K562 (cell line): ENCODE measurements around the gene GIT2. TPM values are rescaled to one million over a fixed set of nuclear protein-coding genes. Genes with fewer than 3 reads are reported as not detected.

Experiments used
- ADNP ChIP-seq: fragments of 200-800 bp; sonication (Bioruptor generic); IDR thresholded peaks from 2 replicates; pipeline ENCODE4 v1.6.1; 2016; ENCODE audit warnings: missing genetic modification characterization, missing compliant biosample characterization
- BRF1 ChIP-seq: IDR thresholded peaks from 3 replicates; pipeline ENCODE4 v1.6.1; 2011; ENCODE audit warnings: borderline replicate concordance, mild to moderate bottlenecking; ENCODE audit not compliant: insufficient read length; ENCODE audit errors: extremely low read depth
- CTCF ChIP-seq, 3 experiments: IDR thresholded peaks in 2 of 3; conservative IDR thresholded peaks in 1 of 3; 2 replicates each; pipeline ENCODE4 v1.5.1; 2011 to 2012; ENCODE audit warnings: low read length in 3 of 3, mild to moderate bottlenecking in 3 of 3, control low read depth in 2 of 3, improper control_type of control experiment in 1 of 3, inconsistent platforms in 1 of 3, low read depth in 1 of 3, mixed read lengths in 1 of 3, moderate library complexity in 1 of 3; ENCODE audit not compliant: insufficient read depth in 2 of 3
- GTF2A2 ChIP-seq: IDR thresholded peaks from 2 replicates; pipeline ENCODE4 v1.6.1; 2016; ENCODE audit warnings: mild to moderate bottlenecking, missing genetic modification characterization, missing compliant biosample characterization
- HLTF ChIP-seq: fragments of 450-650 bp; IDR thresholded peaks from 2 replicates; pipeline ENCODE4 v1.6.1; 2016
- HMGXB4 ChIP-seq: sonication (generic); formaldehyde crosslinking; IDR thresholded peaks from 2 replicates; pipeline ENCODE4 v1.8.1; 2023; ENCODE audit warnings: mild to moderate bottlenecking, missing genetic modification reagents
- HNRNPL ChIP-seq: fragments of 200-400 bp; formaldehyde crosslinking; IDR thresholded peaks from 2 replicates; pipeline ENCODE4 v1.6.1; 2017; ENCODE audit warnings: low read depth, mild to moderate bottlenecking, low read length
- ILF3 ChIP-seq: fragments of 450-650 bp; IDR thresholded peaks from 2 replicates; pipeline ENCODE4 v1.6.1; 2018; ENCODE audit warnings: antibody characterized with exemption, mild to moderate bottlenecking, moderate library complexity, borderline replicate concordance
- JUNB ChIP-seq: fragments of 450-650 bp; formaldehyde crosslinking; conservative IDR thresholded peaks from 2 replicates; pipeline ENCODE4 v1.4.0; 2020; ENCODE audit warnings: mild to moderate bottlenecking
- NBN ChIP-seq: fragments of 450-650 bp; IDR thresholded peaks from 2 replicates; pipeline ENCODE4 v1.6.1; 2016; ENCODE audit warnings: low read depth, mild to moderate bottlenecking
- NCOA6 ChIP-seq: fragments of 450-650 bp; IDR thresholded peaks from 2 replicates; pipeline ENCODE4 v1.6.1; 2017; ENCODE audit warnings: mild to moderate bottlenecking
- NFIC ChIP-seq: fragments of 450-650 bp; IDR thresholded peaks from 2 replicates; pipeline ENCODE4 v1.6.1; 2017; ENCODE audit warnings: mild to moderate bottlenecking, inconsistent platforms
- PML ChIP-seq: IDR thresholded peaks from 2 replicates; pipeline ENCODE4 v1.6.1; 2012; ENCODE audit warnings: low read length, inconsistent platforms
- PTBP1 ChIP-seq: fragments of 200-400 bp; formaldehyde crosslinking; IDR thresholded peaks from 2 replicates; pipeline ENCODE4 v1.6.1; 2017; ENCODE audit warnings: low read depth, low read length
- PURB ChIP-seq: sonication (generic); formaldehyde crosslinking; IDR thresholded peaks from 2 replicates; pipeline ENCODE4 v1.9.0; 2021; ENCODE audit warnings: low read depth, mild to moderate bottlenecking, missing genetic modification reagents
- RUNX1 ChIP-seq: sonication (generic); IDR thresholded peaks from 2 replicates; pipeline ENCODE4 v1.6.1; 2016; ENCODE audit warnings: antibody characterized with exemption, low read depth
- TARDBP ChIP-seq: fragments of 450-650 bp; IDR thresholded peaks from 2 replicates; pipeline ENCODE4 v1.6.1; 2016
- ZFP36 ChIP-seq: fragments of 150-350 bp; IDR thresholded peaks from 2 replicates; pipeline ENCODE4 v1.6.1; 2018; ENCODE audit warnings: low read length, low read depth; ENCODE audit not compliant: partially characterized antibody
- ZNF445 ChIP-seq: fragments of 250-450 bp; sonication (Bioruptor Pico); IDR thresholded peaks from 2 replicates; pipeline ENCODE4 v1.4.0; 2020; ENCODE audit warnings: low read depth, mild to moderate bottlenecking, moderate library complexity
- ZNF551 ChIP-seq: fragments of 250-450 bp; sonication (Bioruptor Pico); IDR thresholded peaks from 2 replicates; pipeline ENCODE4 v1.5.0; 2021; ENCODE audit warnings: mild to moderate bottlenecking, moderate library complexity
- polyA plus RNA-seq, 8 experiments: library from polyadenylated mRNA; depleted of rRNA in 4 of 8; stranded (reverse) in 5 of 8; unstranded in 3 of 8; fragments of >200 nt; fragmentation: Nextera tagmentation in 2 of 8; fragmentation: Illumina TruSeq in 1 of 8; extraction: Ambion mirVana in 2 of 8; extraction: Trizol in 1 of 8; gene quantifications; 2 replicates each; pipeline versions ENCODE4 v1.2.1 to v1.2.3, GENCODE V29; 2011 to 2014; ENCODE audit warnings: inconsistent platforms in 1 of 8, missing spikeins in 1 of 8
- total RNA-seq, 7 experiments: library from RNA; depleted of rRNA in 6 of 7; stranded (reverse); fragments of >200 nt in 6 of 7; fragmentation: Illumina TruSeq in 2 of 7; extraction: Trizol in 2 of 7; gene quantifications; 2 replicates each; pipeline versions ENCODE4 v1.2.1 to v1.2.3, GENCODE V29; 2011 to 2021; ENCODE audit warnings: low replicate concordance in 1 of 7
- TF ChIP-seq, protein P1 (sequence below): fragments of 450-650 bp; IDR thresholded peaks from 2 replicates; pipeline ENCODE4 v1.6.1; 2017; ENCODE audit warnings: mild to moderate bottlenecking, moderate library complexity
- TF ChIP-seq, protein P2 (sequence below): sonication (generic); formaldehyde crosslinking; IDR thresholded peaks from 2 replicates; pipeline ENCODE4 v1.8.0; 2022; ENCODE audit warnings: mild to moderate bottlenecking, missing genetic modification reagents, borderline replicate concordance

Gene GIT2
- total and polyA plus RNA-seq, 9 of the 15 experiments (the other 6 are each of a cell fraction or from before 2014, with no cell fraction given), result 4.0 to 30.4 (median 23.5) TPM

DNA sequence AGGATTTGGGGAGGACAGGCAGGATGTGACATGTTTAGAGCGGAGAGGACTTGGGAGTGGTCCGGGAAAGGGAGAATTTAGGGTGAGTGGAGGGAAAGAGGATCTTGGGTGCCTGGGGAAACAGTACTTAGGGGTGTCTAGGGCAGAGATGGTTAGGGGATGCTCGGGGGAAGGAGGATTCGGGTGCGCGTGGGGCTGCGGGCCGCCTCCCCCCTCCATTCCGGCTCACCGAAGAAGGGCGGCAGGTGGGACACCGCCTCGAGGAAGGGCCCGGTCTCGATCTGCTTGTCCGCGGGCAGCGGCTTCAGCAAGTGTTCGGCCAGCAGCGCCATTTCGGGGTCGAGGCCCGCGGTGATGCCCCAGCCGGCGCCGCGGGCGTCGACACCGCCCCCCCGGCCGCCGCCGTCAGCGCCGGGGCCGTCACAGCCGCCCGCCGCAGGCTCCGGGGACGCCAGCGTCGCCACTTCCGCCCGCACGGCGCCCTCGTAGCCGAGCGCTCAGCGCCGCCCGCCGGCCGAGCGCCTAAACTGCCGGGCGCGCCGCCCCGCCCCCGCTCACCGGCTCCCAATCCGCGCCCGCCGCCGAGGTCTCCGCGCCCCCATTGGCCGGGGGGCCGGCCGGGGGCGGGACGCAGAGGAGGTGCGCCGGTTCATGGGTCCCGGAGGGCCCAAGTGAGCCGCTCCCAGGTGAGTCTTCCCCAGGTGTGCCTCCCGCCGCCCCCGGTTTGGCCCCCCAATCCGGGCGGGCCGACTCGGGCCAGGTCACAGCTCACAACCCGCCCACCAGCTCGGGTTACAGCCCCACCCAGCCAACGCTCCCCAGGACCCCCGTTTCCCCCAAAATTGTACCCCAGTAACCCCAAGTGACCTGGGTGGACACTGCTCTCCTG, 115.9 kb downstream of the GIT2 start, which contains the start of gene GLTP (continued):
- TF ChIP-seq CTCF (IDR thresholded peaks at IDR 0.05 in 2 of 3, conservative IDR thresholded peaks at IDR 0.05 in 1 of 3; ENCODE audit: insufficient read depth in 2 of 3, low read depth in 1 of 3, low read length in 3 of 3) (peak in 2 of 3 experiments; percentile 78 to 88; a peak in 5 of 6 replicates), JUNB (CRISPR knock-in tag) (no peak), RUNX1 (no peak), ZFP36 (no peak), GTF2A2 (tag) (no peak), PTBP1 (no peak), TARDBP (no peak), HLTF (no peak), NCOA6 (no peak), PURB (CRISPR knock-in tag) (no peak), ZNF551 (no peak), NBN (no peak), ILF3 (no peak), PML (no peak), HMGXB4 (CRISPR knock-in tag) (no peak; the same call in 1 of the 2 replicates), ZNF445 (CRISPR knock-in tag) (no peak), ADNP (no peak), BRF1 (no peak), NFIC (no peak), HNRNPL (no peak)
- TF ChIP-seq, protein P1, sequence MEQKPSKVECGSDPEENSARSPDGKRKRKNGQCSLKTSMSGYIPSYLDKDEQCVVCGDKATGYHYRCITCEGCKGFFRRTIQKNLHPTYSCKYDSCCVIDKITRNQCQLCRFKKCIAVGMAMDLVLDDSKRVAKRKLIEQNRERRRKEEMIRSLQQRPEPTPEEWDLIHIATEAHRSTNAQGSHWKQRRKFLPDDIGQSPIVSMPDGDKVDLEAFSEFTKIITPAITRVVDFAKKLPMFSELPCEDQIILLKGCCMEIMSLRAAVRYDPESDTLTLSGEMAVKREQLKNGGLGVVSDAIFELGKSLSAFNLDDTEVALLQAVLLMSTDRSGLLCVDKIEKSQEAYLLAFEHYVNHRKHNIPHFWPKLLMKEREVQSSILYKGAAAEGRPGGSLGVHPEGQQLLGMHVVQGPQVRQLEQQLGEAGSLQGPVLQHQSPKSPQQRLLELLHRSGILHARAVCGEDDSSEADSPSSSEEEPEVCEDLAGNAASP, result no peak
- TF ChIP-seq, protein P2, sequence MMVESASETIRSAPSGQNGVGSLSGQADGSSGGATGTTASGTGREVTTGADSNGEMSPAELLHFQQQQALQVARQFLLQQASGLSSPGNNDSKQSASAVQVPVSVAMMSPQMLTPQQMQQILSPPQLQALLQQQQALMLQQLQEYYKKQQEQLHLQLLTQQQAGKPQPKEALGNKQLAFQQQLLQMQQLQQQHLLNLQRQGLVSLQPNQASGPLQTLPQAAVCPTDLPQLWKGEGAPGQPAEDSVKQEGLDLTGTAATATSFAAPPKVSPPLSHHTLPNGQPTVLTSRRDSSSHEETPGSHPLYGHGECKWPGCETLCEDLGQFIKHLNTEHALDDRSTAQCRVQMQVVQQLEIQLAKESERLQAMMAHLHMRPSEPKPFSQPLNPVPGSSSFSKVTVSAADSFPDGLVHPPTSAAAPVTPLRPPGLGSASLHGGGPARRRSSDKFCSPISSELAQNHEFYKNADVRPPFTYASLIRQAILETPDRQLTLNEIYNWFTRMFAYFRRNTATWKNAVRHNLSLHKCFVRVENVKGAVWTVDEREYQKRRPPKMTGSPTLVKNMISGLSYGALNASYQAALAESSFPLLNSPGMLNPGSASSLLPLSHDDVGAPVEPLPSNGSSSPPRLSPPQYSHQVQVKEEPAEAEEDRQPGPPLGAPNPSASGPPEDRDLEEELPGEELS (CRISPR knock-in tag), result no peak
